GM19023 (cell line): Measurements from ENCODE around the gene CCDC68.
"Not testable (repeated sequence)": the region's sequence is repeated elsewhere in the genome, so short reads cannot be mapped to it uniquely, and the experiment has no call there.

Experiments used
- ATAC-seq: cut with Tn5 transposase; IDR thresholded peaks from one replicate; pipeline ENCODE4 v1.9.1; 2021; ENCODE audit warnings: mild to moderate bottlenecking, moderate library complexity; ENCODE audit not compliant: unreplicated experiment

Gene CCDC68

DNA sequence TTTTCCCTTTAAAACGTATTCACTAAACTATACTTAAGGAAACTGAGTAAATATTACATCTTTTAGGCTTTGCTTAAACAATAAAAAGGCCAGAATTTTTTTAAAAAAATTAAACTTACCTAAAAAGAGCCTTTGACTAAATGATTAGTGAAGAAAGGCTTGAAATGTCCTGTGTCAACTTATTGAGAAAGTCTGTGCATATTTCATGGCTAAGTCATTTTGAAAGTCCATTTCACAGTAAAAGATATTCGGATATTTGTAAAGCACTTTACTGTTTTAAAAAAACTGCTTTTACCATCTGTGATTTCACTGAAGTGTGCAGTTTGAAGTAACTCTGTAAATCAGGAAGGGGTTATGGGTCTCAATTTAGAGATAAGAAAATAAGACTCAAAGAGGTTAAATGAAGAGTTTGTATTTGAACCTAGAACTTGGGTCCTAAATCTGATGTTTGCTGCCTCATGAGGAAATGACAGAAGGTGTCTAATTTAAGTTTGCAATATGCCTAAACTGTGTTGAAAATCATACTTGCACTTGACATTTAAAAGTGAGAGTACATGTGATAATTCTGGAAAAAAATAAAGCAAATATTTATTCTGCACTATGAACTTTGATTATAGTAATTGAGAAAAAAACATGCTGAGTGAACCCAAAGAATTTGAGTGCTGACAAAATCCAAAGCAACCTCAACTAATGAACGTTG, 80.5 kb downstream of the CCDC68 start:
- ATAC-seq: no peak

DNA sequence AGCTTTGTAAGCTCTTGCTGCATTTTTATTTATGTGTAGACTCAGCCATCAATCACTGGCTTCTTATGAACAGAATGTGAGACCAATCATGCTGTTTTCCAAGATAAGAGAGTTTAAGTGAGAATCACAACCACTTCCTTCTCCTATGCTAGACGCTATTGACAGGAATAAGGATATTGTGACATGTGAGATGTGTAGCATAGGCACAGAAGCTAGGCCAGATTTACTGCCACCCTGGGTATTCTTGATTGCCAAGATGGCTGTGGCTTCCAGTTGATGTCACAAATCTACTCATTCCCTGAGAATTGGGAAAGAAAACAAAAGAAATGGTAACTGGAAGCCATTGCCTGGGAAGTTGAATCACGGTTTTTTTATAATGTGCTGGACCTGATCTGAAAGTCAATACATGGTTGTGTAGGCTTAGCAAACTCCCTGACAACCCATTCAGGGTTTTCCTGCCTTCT, 81.1 kb downstream of the CCDC68 start:
- no peak for ATAC-seq

- ATAC-seq: no peak
Measured at GRCh38 chr18:54877076-54877475, 82.2 kb downstream of the CCDC68 start.

- no peak for ATAC-seq
Measured at GRCh38 chr18:54875063-54875462, 84.2 kb downstream of the CCDC68 start.

DNA sequence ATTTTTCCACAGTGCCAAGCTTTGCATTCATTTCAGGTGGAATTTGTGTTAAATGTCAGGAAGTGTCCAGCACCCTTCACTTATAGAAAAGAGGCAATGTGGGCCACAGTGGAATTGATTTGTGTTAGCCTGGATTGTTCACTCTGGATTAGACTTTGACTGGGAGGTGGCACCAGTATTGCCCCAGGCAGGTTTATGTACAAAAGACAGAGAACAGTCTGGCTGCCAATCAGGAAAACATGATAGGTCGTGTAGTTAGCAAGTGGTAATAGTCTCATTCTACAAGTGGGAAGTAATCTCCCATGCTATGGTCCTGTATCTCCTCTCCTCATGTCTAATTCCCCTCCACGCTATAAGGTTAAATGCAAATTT, 85.4 kb downstream of the CCDC68 start:
- ATAC-seq: no peak

DNA sequence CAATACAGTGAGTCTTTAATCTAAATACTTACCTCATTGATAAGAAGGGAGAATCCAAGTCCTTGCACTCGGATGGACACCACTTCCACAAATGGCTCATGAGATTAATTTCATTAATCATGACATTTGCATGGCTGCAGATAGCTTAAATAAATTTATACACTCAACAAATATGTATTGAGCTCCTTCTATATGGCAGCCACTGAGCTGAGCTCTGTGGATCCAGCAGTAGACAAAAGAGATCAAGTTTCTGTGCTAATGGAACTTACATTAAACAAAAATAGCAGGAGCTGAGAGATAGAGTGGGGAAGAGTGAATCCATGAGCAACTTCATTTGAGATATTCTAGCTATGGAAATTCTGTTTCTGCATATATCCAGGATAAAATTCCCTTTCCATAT, 86.6 kb downstream of the CCDC68 start:
- ATAC-seq: no peak

DNA sequence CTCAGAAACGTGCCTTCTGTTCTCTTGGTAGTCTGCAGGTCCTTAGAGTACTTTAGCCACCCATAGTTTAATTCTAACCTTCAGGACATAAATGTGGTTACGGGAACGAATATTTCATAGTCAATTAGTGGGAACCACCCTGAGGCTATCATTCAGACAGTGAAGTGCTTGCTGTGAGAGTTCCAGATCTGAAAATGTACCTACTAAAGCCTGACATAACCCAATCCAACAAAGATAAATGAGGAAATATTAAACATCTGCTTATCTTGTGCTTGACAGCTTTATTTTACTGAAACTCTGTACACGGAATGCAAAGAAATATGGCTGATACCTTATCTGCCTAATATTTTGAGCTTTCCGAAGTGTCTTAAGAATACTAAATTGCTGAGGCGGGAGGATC, 88.0 kb downstream of the CCDC68 start:
- ATAC-seq: no peak

DNA sequence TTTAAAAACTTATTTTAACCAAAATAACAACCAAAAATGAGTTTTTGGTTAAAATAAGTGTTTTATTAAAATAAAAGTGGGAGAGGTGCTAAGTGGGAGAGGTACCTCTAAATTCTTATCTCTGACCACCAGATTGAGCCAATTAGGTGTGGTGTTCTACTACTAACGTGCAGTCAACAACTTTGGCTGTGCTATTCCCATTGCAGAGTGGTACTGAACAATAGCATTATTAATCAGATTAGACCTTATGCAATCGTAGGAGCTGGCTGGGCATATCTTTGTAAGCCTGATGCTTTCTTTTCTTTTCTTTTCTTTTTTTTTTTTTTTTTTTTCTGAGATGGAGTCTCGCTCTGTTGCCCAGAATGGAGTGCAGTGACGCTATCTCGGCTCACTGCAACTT, 92.1 kb downstream of the CCDC68 start:
- no peak for ATAC-seq

DNA sequence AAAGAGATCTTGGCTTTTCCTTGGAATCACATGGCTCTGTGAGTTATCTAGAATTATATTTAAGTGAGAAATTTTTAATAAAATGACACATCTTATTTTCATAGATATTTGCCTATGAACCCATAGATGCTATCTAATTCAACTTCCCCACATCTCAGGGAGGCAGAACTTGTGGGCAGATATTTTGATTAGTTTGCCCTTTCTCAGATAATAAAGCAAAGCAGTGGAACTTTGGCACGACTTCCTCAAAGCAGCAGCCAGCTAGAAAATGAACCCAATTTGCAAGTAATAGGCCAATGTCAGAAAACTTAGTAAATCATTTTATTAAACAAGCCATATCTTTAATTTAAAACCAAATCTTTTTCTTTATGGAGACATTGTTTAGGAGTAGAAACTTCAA, 98.3 kb downstream of the CCDC68 start:
- ATAC-seq: no peak

DNA sequence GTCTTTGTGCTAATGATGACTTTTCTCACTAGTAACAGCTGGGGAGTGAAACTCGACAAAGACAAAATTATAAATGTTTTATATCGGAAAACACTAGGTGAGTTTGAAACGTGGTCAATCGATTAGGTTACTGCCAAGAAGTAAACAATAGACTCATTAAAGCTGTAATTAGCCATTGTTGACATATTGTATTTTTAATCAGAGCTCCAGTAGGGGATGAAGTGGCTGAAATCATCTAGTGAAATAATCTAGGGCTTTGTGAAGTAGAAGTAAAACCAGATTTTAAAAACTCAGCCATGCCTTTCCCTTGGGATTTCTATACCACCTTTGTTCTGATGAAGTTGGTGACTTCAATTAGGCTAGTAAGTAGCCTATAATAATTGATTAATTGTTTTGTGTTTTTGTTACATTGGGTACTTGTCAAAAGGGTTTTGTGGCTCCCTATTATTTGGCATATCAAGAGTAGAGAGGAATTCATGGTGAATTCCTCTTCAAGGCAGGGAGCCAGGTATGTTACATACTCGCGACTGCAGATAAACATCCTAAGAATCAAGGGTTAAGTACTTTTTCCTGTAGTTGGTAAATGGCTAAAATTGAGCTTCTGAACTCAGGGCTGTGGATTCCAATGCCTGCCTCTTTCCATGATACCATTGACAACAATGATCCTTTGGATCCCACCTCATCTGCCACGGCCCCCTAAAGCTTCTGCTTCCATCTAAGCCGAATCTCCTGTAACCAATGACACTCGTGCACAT, 99.4 kb downstream of the CCDC68 start:
- ATAC-seq: no peak

DNA sequence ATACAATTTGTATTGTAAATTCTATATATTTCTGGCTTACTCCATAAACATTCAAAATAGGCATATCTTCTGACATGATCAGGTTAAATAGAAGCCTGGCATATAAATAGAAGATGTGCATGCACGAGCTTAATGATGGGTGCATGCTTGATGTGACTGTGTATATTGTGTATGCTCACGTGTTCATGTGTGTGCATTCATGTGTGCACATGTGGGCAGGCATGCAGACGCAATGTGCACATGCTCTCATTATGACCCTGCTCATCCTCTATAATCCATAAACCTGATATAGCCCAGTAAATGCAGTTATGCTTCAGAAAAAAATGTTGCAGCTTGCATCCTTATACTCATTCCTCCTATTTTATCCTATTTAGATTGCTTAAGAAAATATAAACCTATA, 101.8 kb downstream of the CCDC68 start:
- no peak for ATAC-seq

DNA sequence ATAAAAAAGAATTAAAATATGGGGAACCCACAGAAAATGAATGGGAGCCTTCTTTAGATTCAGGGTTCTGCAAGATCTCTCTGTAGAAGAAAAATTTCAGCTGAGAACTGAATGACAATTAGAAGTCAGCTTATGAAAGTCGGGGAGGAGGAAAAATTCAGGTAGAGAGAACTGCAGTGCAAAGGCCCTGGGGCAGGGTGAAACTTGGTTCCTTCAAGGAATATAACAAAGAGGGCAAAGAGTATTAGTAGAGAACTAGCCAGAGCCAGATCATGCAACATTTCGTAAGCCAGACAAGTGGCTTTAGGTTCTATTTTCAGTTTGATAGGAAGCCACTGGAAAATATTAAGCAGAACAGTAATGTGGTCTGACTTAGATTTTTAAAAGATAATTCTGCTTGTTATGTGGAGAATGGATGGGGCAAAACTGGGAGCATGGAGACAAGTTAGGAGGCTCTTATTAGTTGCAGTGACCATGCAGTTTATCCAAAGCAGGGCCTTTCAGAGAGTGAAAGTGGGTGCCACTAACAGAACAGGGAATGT, 103.1 kb downstream of the CCDC68 start:
- ATAC-seq: no peak

GRCh38 chr18:54855050-54855449, 104.2 kb downstream of the CCDC68 start:
- ATAC-seq: not testable (repeated sequence)

DNA sequence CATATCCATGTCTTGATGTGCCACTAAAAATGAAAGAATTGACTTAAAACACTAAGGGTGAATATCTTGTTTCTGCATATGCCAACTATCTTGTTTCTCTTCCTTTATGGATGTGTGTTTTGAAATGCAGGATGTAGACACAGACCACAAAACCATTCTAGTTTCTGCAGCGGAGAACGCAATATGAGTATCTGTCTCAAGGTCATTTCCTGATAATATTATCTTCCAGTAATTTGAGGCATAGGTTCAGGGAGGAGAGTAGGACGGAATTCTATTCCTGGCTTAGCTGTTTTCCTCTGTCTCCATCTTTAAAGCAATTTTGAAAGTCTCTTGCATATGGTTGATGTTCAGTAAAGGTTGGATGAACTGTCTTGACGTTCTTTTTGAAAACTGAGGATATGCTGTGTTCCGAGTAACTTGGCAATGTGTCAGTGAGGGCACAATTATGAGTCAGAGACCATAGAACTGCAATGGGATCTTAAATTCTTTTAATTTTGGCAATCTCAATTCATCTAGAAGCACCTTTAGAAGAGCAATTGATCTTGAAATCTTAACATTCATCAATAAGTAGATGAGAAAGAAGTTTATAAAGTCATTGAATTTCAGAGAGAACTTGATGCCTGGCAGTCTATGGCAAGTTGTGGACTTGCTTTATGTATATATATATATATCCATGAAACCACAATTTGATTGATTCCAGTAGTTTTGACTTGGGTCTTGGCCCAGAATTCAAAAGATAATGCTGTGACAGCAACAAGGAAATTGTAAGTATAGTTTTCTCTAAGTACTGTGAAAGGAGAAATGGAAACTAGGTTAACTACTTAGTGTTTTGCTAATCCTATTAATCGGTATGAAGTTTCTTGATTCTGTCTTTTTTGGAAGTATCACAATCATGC, 106.2 kb downstream of the CCDC68 start:
- no peak for ATAC-seq
